ENCODE results near the gene ISCA2. TPM values are rescaled to one million over a fixed set of nuclear protein-coding genes. Genes with fewer than 3 reads are reported as not detected.

ISCA2 gene
- total and polyA plus RNA-seq, 2 experiments from 2014 or later = 21.5 to 80.2 TPM

DNA sequence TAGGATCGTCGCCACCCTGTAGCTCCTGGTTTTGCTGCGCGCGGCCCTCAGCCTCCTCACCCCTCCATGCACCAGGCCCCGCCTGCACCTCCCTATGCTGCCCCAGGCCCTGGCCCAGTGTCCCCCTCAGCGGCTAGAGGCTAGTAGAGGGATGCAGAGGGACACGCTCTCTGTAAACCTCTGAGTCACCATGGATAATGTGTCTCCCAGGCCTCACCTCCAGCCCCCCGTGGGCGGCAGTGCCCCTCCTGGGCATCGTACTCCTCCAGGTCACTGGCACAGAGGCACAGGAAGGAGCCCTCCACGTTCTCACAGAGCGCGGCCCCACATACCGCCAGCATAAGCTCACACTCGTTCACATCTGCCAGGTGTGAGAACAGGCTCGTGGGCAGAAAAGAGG, 12.3 kb downstream of the ISCA2 start:
- no peak overlapping the region for H3K27ac ChIP-seq
- no peaks in the 10 kb centered on the region for H3K9me3 ChIP-seq (ENCODE audit: low read depth)
- TF ChIP-seq EZH2 (IDR thresholded peaks at IDR 0.05; ENCODE audit: borderline replicate concordance) = no peak
- TF ChIP-seq, protein P1, sequence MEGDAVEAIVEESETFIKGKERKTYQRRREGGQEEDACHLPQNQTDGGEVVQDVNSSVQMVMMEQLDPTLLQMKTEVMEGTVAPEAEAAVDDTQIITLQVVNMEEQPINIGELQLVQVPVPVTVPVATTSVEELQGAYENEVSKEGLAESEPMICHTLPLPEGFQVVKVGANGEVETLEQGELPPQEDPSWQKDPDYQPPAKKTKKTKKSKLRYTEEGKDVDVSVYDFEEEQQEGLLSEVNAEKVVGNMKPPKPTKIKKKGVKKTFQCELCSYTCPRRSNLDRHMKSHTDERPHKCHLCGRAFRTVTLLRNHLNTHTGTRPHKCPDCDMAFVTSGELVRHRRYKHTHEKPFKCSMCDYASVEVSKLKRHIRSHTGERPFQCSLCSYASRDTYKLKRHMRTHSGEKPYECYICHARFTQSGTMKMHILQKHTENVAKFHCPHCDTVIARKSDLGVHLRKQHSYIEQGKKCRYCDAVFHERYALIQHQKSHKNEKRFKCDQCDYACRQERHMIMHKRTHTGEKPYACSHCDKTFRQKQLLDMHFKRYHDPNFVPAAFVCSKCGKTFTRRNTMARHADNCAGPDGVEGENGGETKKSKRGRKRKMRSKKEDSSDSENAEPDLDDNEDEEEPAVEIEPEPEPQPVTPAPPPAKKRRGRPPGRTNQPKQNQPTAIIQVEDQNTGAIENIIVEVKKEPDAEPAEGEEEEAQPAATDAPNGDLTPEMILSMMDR (IDR thresholded peaks at IDR 0.05; ENCODE audit: poor library complexity) = no peak
- TF ChIP-seq EZH2phosphoT487 (IDR thresholded peaks at IDR 0.05; ENCODE audit: low read depth, severe bottlenecking, unreplicated experiment) = no peak
- no peak overlapping the region for H3K4me3 ChIP-seq
- H3K79me2 ChIP-seq = no peaks in the 10 kb centered on the region
- H3K4me2 ChIP-seq = no peak overlapping the region
- no peaks in the 10 kb centered on the region for H3K36me3 ChIP-seq (replicated peaks; ENCODE audit: insufficient read depth, low read depth)
- no peak for DNase-seq (ENCODE audit: low spot score)
- H3K4me1 ChIP-seq (ENCODE audit: insufficient read depth) = no peaks in the 10 kb centered on the region
- WGBS (ENCODE audit: low lambda C conversion rate, missing lambda C conversion rate) = 91% methylated on average over 14 of the region's 17 CpGs
- H2AFZ ChIP-seq = no peak overlapping the region
- H3K9me2 ChIP-seq (replicated peaks; ENCODE audit: insufficient read depth) = no peaks in the 10 kb centered on the region
- no peaks in the 10 kb centered on the region for H3K27me3 ChIP-seq
- no peaks in the 10 kb centered on the region for H4K20me1 ChIP-seq (ENCODE audit: insufficient read depth, poor library complexity, severe bottlenecking)

DNA sequence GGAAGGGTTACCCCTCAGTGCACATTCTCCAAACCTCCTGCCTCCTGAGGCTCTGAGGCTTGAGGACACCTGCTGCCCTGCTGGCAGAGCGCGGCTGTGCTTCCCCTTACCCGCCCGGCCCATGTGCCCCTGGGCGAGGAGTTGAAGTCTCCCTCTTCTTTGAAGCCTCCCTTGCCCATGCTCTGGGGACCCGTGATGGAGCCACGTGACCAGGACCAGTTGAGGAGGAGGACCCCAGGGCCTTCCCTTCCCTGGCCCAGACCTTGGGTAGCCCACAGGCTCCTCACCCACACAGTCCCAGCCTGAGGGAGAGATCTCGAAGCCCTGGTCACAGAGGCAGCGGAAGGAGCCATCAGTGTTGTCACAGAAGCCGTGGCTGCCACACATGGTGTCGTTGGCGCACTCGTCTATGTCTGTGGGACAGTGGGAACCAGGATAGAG, 12.9 kb downstream of the ISCA2 start:
- Histone ChIP-seq H3K9me3 (ENCODE audit: low read depth) (no peaks in the 10 kb centered on the region), H3K9me2 (replicated peaks; ENCODE audit: insufficient read depth) (no peaks in the 10 kb centered on the region), H3K36me3 (replicated peaks; ENCODE audit: insufficient read depth, low read depth) (no peaks in the 10 kb centered on the region), H3K79me2 (no peaks in the 10 kb centered on the region), H3K4me3 (no peak overlapping the region), H3K4me1 (ENCODE audit: insufficient read depth) (no peaks in the 10 kb centered on the region), H2AFZ (no peak overlapping the region), H3K27ac (no peak overlapping the region), H3K4me2 (no peak overlapping the region), H3K27me3 (no peaks in the 10 kb centered on the region), H4K20me1 (ENCODE audit: insufficient read depth, poor library complexity, severe bottlenecking) (no peaks in the 10 kb centered on the region)
- DNase-seq (ENCODE audit: low spot score) = no peak
- WGBS (ENCODE audit: low lambda C conversion rate, missing lambda C conversion rate) = 93% methylated on average over 13 of the region's 13 CpGs
- TF ChIP-seq, protein P1 (IDR thresholded peaks at IDR 0.05; ENCODE audit: poor library complexity) = no peak
- TF ChIP-seq EZH2phosphoT487 (IDR thresholded peaks at IDR 0.05; ENCODE audit: low read depth, severe bottlenecking, unreplicated experiment) = no peak
- no peak for TF ChIP-seq EZH2 (IDR thresholded peaks at IDR 0.05; ENCODE audit: borderline replicate concordance)

DNA sequence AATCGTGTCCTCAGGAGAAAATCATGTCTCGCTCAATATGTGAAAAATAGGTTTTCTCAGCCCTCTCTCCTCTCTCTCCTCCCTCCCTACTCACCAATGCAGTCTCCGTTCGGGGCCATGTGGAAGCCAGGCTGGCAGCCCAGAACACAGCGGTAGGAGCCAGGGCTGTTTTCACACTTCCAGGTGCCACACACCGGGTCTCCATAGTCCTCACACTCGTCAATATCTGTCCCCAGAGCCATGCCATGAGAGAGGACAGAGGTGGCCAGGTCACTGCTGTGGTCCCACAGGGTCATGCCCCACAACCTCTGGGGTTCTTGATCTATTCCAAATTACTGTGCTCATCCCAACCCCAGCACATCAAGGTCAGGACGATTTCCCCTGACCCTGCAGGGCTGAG, 13.5 kb downstream of the ISCA2 start:
- H3K27ac ChIP-seq = no peak overlapping the region
- no peaks in the 10 kb centered on the region for H3K9me3 ChIP-seq (ENCODE audit: low read depth)
- no peak for DNase-seq (ENCODE audit: low spot score)
- no peaks in the 10 kb centered on the region for H3K79me2 ChIP-seq
- H3K27me3 ChIP-seq = no peaks in the 10 kb centered on the region
- H2AFZ ChIP-seq = no peak overlapping the region
- H4K20me1 ChIP-seq (ENCODE audit: insufficient read depth, poor library complexity, severe bottlenecking) = no peaks in the 10 kb centered on the region
- no peaks in the 10 kb centered on the region for H3K36me3 ChIP-seq (replicated peaks; ENCODE audit: insufficient read depth, low read depth)
- no peaks in the 10 kb centered on the region for H3K9me2 ChIP-seq (replicated peaks; ENCODE audit: insufficient read depth)
- H3K4me2 ChIP-seq = no peak overlapping the region
- WGBS (ENCODE audit: low lambda C conversion rate, missing lambda C conversion rate) = 87% methylated on average over 8 of the region's 8 CpGs
- H3K4me1 ChIP-seq (ENCODE audit: insufficient read depth) = no peaks in the 10 kb centered on the region
- TF ChIP-seq, protein P1 (IDR thresholded peaks at IDR 0.05; ENCODE audit: poor library complexity) = no peak
- TF ChIP-seq EZH2phosphoT487 (IDR thresholded peaks at IDR 0.05; ENCODE audit: low read depth, severe bottlenecking, unreplicated experiment) (no peak), EZH2 (IDR thresholded peaks at IDR 0.05; ENCODE audit: borderline replicate concordance) (no peak)
- H3K4me3 ChIP-seq = no peak overlapping the region

DNA sequence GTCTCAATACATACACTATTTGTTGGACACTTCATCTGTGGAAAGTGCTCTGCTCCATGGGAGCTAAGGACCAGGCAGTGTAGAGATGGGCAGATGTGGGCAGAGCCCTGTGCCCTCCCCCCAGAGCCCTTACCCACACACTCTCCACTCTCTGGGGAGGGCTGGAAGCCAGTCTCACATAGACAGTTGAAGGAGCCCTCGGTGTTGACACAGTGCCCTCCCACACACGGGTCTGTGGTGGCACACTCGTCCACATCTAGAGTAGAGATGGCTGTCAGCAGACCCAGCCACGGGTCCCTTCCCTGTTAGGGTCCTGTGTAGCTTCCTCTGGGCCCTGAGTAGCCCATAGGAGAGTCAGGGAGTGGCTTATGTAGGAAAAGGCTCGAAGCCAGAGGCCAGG, 14.3 kb downstream of the ISCA2 start:
- H3K4me2 ChIP-seq = no peak overlapping the region
- H3K9me3 ChIP-seq (ENCODE audit: low read depth) = no peaks in the 10 kb centered on the region
- H3K79me2 ChIP-seq = no peaks in the 10 kb centered on the region
- no peak for DNase-seq (ENCODE audit: low spot score)
- H2AFZ ChIP-seq = no peak overlapping the region
- WGBS (ENCODE audit: low lambda C conversion rate, missing lambda C conversion rate) = 82% methylated on average over 5 of the region's 5 CpGs
- no peaks in the 10 kb centered on the region for H3K4me1 ChIP-seq (ENCODE audit: insufficient read depth)
- no peaks in the 10 kb centered on the region for H3K9me2 ChIP-seq (replicated peaks; ENCODE audit: insufficient read depth)
- no peaks in the 10 kb centered on the region for H3K36me3 ChIP-seq (replicated peaks; ENCODE audit: insufficient read depth, low read depth)
- no peak overlapping the region for H3K27ac ChIP-seq
- H4K20me1 ChIP-seq (ENCODE audit: insufficient read depth, poor library complexity, severe bottlenecking) = no peaks in the 10 kb centered on the region
- no peaks in the 10 kb centered on the region for H3K27me3 ChIP-seq
- no peak for TF ChIP-seq EZH2phosphoT487 (IDR thresholded peaks at IDR 0.05; ENCODE audit: low read depth, severe bottlenecking, unreplicated experiment)
- no peak for TF ChIP-seq EZH2 (IDR thresholded peaks at IDR 0.05; ENCODE audit: borderline replicate concordance)
- TF ChIP-seq, protein P1 (IDR thresholded peaks at IDR 0.05; ENCODE audit: poor library complexity) = no peak
- no peak overlapping the region for H3K4me3 ChIP-seq

Data from hepatocyte (in vitro differentiated cells).